Measurements from ENCODE around the gene ZNF276. TPM values are rescaled to one million over a fixed set of nuclear protein-coding genes. Genes with fewer than 3 reads are reported as not detected.

The ZNF276 gene
- total RNA-seq, 1 experiment from 2014 or later, result 28.8 TPM

GRCh38 chr16:89706518-89707260 is 14.6 kb upstream of the ZNF276 start:
- BruUV-seq (replicated peaks), result no TSS peak

GRCh38 chr16:89707695-89708094 is 13.6 kb upstream of the ZNF276 start:
- no peaks in the 10 kb centered on the region for H3K36me3 ChIP-seq (ENCODE audit: low read depth)
- intact Hi-C loops (cut with micrococcal nuclease; ENCODE audit: unreplicated experiment), result loop anchor here (10.0 kb wide), 1 partner anchor 463 kb away; no protein-coding TSS in a partner anchor
- peaks cover 31% of the 10 kb centered on the region; the same call in 1 of the 2 replicates for H3F3A ChIP-seq (ENCODE audit: insufficient read depth, low read depth)
- H4K20me1 ChIP-seq (ENCODE audit: insufficient read depth), result no peaks in the 10 kb centered on the region
- no peaks in the 10 kb centered on the region for H3K27me3 ChIP-seq (ENCODE audit: insufficient read depth, low read depth)
- BruUV-seq (replicated peaks), result no TSS peak
- H2AFZ ChIP-seq, result no peak overlapping the region
- ChIA-PET POLR2A (ENCODE audit: unreplicated experiment) (no interaction called here), CTCF (no interaction called here)
- H3K4me2 ChIP-seq, result no peak overlapping the region
- TF ChIP-seq EZH2 (IDR thresholded peaks at IDR 0.05; ENCODE audit: low read depth), result no peak
- no peak for TF ChIP-seq CTCF (conservative IDR thresholded peaks at IDR 0.05)
- no peak overlapping the region for H3K27ac ChIP-seq
- no peak overlapping the region for H3K4me3 ChIP-seq
- H3K9me3 ChIP-seq (ENCODE audit: insufficient read depth, low read depth), result no peaks in the 10 kb centered on the region
- H3K4me1 ChIP-seq (replicated peaks; ENCODE audit: insufficient read depth), result 0 out of 2 replicates have a peak, but pooled peaks cover under 1% of the 10 kb centered on the region
- H3K9me2 ChIP-seq (ENCODE audit: insufficient read depth), result no peaks in the 10 kb centered on the region
- peaks cover 8% of the 10 kb centered on the region for H3K79me2 ChIP-seq (ENCODE audit: low read depth)
- DNase-seq, result no peak

More at GRCh38 chr16:89706518-89707260, 14.6 kb upstream of the ZNF276 start:
- H3K9me3 ChIP-seq (ENCODE audit: insufficient read depth, low read depth), result no peaks in the 10 kb centered on the region
- no peak overlapping the region for H2AFZ ChIP-seq
- no peaks in the 10 kb centered on the region for H3K9me2 ChIP-seq (ENCODE audit: insufficient read depth)
- no peaks in the 10 kb centered on the region for H3K27me3 ChIP-seq (ENCODE audit: insufficient read depth, low read depth)
- H3K36me3 ChIP-seq (ENCODE audit: low read depth), result no peaks in the 10 kb centered on the region
- H3K27ac ChIP-seq, result no peak overlapping the region
- no peak for DNase-seq
- ChIA-PET POLR2A (ENCODE audit: unreplicated experiment) (interaction anchor here (0.6 to 0.9 kb wide), 6 partner anchors 13 to 188 kb away, joined by 4 to 8 read pairs (median 6); partner anchors contain the start of gene VPS9D1), CTCF (interaction anchor here (0.5 to 1.2 kb wide), 2 partner anchors 102 to 154 kb away, joined by 4 to 11 read pairs; no protein-coding TSS in a partner anchor)
- H4K20me1 ChIP-seq (ENCODE audit: insufficient read depth), result no peaks in the 10 kb centered on the region
- peaks cover 34% of the 10 kb centered on the region; the same call in 1 of the 2 replicates for H3F3A ChIP-seq (ENCODE audit: insufficient read depth, low read depth)
- H3K4me1 ChIP-seq (replicated peaks; ENCODE audit: insufficient read depth), result no peaks in the 10 kb centered on the region; the same call in 1 of the 2 replicates
- H3K4me2 ChIP-seq, result no peak overlapping the region
- H3K4me3 ChIP-seq, result no peak overlapping the region
- intact Hi-C loops (cut with micrococcal nuclease; ENCODE audit: unreplicated experiment), result loop anchor here (1.0 to 10.0 kb wide), 2 partner anchors 87 to 462 kb away; no protein-coding TSS in a partner anchor
- no peaks in the 10 kb centered on the region for H3K79me2 ChIP-seq (ENCODE audit: low read depth)
- TF ChIP-seq EZH2 (IDR thresholded peaks at IDR 0.05; ENCODE audit: low read depth) (no peak), CTCF (conservative IDR thresholded peaks at IDR 0.05) (no peak)

- no peak for TF ChIP-seq CTCF (conservative IDR thresholded peaks at IDR 0.05)
- TF ChIP-seq EZH2 (IDR thresholded peaks at IDR 0.05; ENCODE audit: low read depth), result no peak
- CTCF ChIA-PET, result no interaction called here
- Histone ChIP-seq H3K27me3 (ENCODE audit: insufficient read depth, low read depth) (no peaks in the 10 kb centered on the region), H3K27ac (no peak overlapping the region), H3K9me3 (ENCODE audit: insufficient read depth, low read depth) (no peaks in the 10 kb centered on the region), H3K9me2 (ENCODE audit: insufficient read depth) (no peaks in the 10 kb centered on the region), H3K4me2 (no peak overlapping the region), H3K79me2 (ENCODE audit: low read depth) (peaks cover 17% of the 10 kb centered on the region), H3K36me3 (ENCODE audit: low read depth) (no peaks in the 10 kb centered on the region), H3F3A (ENCODE audit: insufficient read depth, low read depth) (peaks cover 26% of the 10 kb centered on the region; the same call in 1 of the 2 replicates), H3K4me3 (no peak overlapping the region), H3K4me1 (replicated peaks; ENCODE audit: insufficient read depth) (peaks cover 4% of the 10 kb centered on the region; the same call in 1 of the 2 replicates), H4K20me1 (ENCODE audit: insufficient read depth) (no peaks in the 10 kb centered on the region), H2AFZ (no peak overlapping the region)
- intact Hi-C loops (cut with micrococcal nuclease; ENCODE audit: unreplicated experiment), result loop anchor here (10.0 kb wide), 1 partner anchor 464 kb away; no protein-coding TSS in a partner anchor
- BruUV-seq (replicated peaks), result no TSS peak
- POLR2A ChIA-PET (ENCODE audit: unreplicated experiment), result no interaction called here
- no peak for DNase-seq
These were observed 12.8 kb upstream of the ZNF276 start for GRCh38 chr16:89708481-89708931.
